ENCODE data around the gene HOXA13. TPM values are rescaled to one million over a fixed set of nuclear protein-coding genes. Genes with fewer than 3 reads are reported as not detected.

Gene HOXA13
- total RNA-seq, 2 experiments from 2014 or later = not detected

- ChIA-PET CTCF (interaction anchor here (1.2 to 4.5 kb wide), 22 partner anchors 9 to 790 kb away, joined by 3 to 63 read pairs (median 6); partner anchors contain the start of genes HOXA10 and HOXA3), POLR2A (no interaction called here)
- Mint-ChIP-seq H3K27me3 (peaks cover 80% of the 10 kb centered on the region), H3K4me1 (ENCODE audit: low read depth) (peaks cover 30% of the 10 kb centered on the region), H3K27ac (no peak overlapping the region), H3K4me3 (peak overlapping the region; percentile 50), H3K36me3 (ENCODE audit: low read depth) (no peaks in the 10 kb centered on the region), H3K9me3 (no peaks in the 10 kb centered on the region)
- ATAC-seq = no peak
- no peak for TF ChIP-seq CTCF (IDR thresholded peaks at IDR 0.05)
- no peak for DNase-seq
- intact Hi-C loops (cut with micrococcal nuclease) = loop anchor here (2.0 kb wide), 2 partner anchors 305 to 477 kb away; no protein-coding TSS in a partner anchor
Observed at GRCh38 chr7:27160145-27160545, 39.7 kb downstream of the HOXA13 start.

- no peak for ATAC-seq
- no peaks in the 10 kb centered on the region for H3K9me3 Mint-ChIP-seq
- intact Hi-C loops (cut with micrococcal nuclease) = loop anchor here (2.0 to 5.0 kb wide), 4 partner anchors 38 to 477 kb away; partner anchors contain the start of gene EVX1
- no peaks in the 10 kb centered on the region for H3K36me3 Mint-ChIP-seq (ENCODE audit: low read depth)
- ChIA-PET CTCF (interaction anchor here (0.7 to 2.1 kb wide), 10 partner anchors 10 to 480 kb away, joined by 3 to 15 read pairs (median 6); partner anchors contain the start of gene HOXA10), POLR2A (no interaction called here)
- peaks cover 82% of the 10 kb centered on the region for H3K27me3 Mint-ChIP-seq
- TF ChIP-seq CTCF (IDR thresholded peaks at IDR 0.05) = no peak
- no peak for DNase-seq
- peak overlapping the region; percentile 50 for H3K4me3 Mint-ChIP-seq
- H3K27ac Mint-ChIP-seq = no peak overlapping the region
- peaks cover 32% of the 10 kb centered on the region for H3K4me1 Mint-ChIP-seq (ENCODE audit: low read depth)
Observed at GRCh38 chr7:27159266-27160144, 40.4 kb downstream of the HOXA13 start.

GRCh38 chr7:27158436-27159265 is 41.2 kb downstream of the HOXA13 start:
- DNase-seq (no peak), ATAC-seq (no peak)
- POLR2A ChIA-PET = no interaction called here
- CTCF ChIA-PET = interaction anchor here (0.7 to 2.1 kb wide), 12 partner anchors 8 to 479 kb away, joined by 3 to 15 read pairs (median 4); partner anchors contain the start of gene HOXA10
- Mint-ChIP-seq H3K4me1 (ENCODE audit: low read depth) (peaks cover 34% of the 10 kb centered on the region), H3K4me3 (no peak overlapping the region), H3K36me3 (ENCODE audit: low read depth) (no peaks in the 10 kb centered on the region), H3K27ac (no peak overlapping the region), H3K27me3 (peaks cover 82% of the 10 kb centered on the region), H3K9me3 (no peaks in the 10 kb centered on the region)
- TF ChIP-seq CTCF (IDR thresholded peaks at IDR 0.05) = no peak
- intact Hi-C loops (cut with micrococcal nuclease) = loop anchor here (5.0 kb wide), 2 partner anchors 39 to 84 kb away; partner anchors contain the start of gene EVX1

GRCh38 chr7:27157702-27158431 is 42.0 kb downstream of the HOXA13 start:
- H3K9me3 Mint-ChIP-seq = no peaks in the 10 kb centered on the region
- ATAC-seq (no peak), DNase-seq (no peak)
- H3K36me3 Mint-ChIP-seq (ENCODE audit: low read depth) = no peaks in the 10 kb centered on the region
- CTCF ChIA-PET = interaction anchor here (1.0 to 2.1 kb wide), 8 partner anchors 8 to 477 kb away, joined by 3 to 15 read pairs (median 4); partner anchors contain the start of gene HOXA10
- H3K4me3 Mint-ChIP-seq = no peak overlapping the region
- no peak overlapping the region for H3K27ac Mint-ChIP-seq
- H3K27me3 Mint-ChIP-seq = peaks cover 82% of the 10 kb centered on the region
- H3K4me1 Mint-ChIP-seq (ENCODE audit: low read depth) = peaks cover 34% of the 10 kb centered on the region
- intact Hi-C loops (cut with micrococcal nuclease) = loop anchor here (5.0 kb wide), 2 partner anchors 39 to 84 kb away; partner anchors contain the start of gene EVX1
- POLR2A ChIA-PET = no interaction called here
- no peak for TF ChIP-seq CTCF (IDR thresholded peaks at IDR 0.05)
